OCI-LY3 (cell line): ENCODE results near the gene TUG1.

Experiments used
- CTCF ChIP-seq: fragments of 200-600, 300-600 bp; sonication (generic); IDR thresholded peaks from 2 replicates; pipeline ENCODE4 v1.5.1; 2014; ENCODE audit warnings: antibody characterized with exemption, low read length, low read depth
- EZH2phosphoT487 ChIP-seq: fragments of 200-600 bp; shearing (Covaris generic); IDR thresholded peaks from 2 replicates; pipeline ENCODE4 v1.6.1; 2018; ENCODE audit warnings: antibody characterized with exemption, mixed run types, low read depth

GRCh38 chr22:30996462-30996861, 27.4 kb downstream of the TUG1 start:
- no peak for TF ChIP-seq CTCF
- no peak for TF ChIP-seq EZH2phosphoT487
